GM19455 (cell line): ENCODE measurements around the gene CHADL.

Experiments
- ATAC-seq: cut with Tn5 transposase; IDR thresholded peaks from one replicate; pipeline ENCODE4 v1.9.1; 2021; ENCODE audit not compliant: unreplicated experiment

CHADL gene

DNA sequence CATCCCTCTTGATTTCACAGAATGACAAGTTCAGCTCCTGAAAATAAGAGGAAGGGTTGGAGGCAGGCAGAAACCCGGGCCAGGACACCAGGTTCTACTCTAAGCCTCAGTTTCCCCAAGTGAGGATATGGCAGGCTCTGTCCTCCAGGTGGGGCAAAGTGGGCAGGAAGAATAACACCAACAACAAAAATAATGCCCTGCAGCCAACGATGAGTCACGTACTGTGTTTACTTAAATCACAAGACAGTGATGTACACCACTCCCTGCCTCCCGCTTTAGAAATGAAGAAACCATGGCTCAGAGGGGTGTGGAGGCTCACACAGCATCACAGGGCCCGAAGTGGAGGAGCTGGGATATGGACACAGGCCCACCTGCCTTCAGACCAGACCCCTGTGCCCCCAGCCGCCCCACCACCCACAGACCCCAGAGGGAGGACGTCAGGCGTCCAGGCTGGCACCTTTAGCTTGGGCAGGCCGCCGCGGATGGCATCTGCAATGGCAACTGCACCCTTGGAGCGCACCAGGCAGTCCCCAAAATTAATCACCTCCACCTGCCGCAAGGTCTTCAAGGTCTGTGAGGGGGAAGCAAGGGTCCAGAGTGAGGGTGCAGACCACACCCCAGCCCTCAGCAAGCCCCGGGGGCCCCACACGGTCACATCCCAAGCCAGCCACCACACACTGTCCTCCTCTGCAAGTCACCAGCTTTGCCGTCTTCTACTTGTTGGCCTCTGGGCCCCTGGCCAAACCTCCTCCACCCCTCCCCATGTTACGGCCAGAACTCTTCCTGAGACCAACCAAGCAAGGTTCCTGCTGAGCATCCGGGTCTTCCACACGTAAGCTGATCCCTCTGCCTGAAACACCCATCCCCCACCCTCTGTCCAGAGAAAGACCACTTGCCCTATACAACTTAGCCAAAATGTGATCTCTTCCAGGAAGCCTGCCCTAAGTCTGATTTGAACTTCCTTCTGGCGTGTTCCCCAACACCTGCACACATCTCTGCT is 15.8 kb upstream of the CHADL start:
- no peak for ATAC-seq

- no peak for ATAC-seq
Measured at GRCh38 chr22:41254230-41254629, 13.5 kb upstream of the CHADL start.

- no peak for ATAC-seq
Measured at GRCh38 chr22:41252365-41252764, 11.6 kb upstream of the CHADL start.

- ATAC-seq: no peak
Measured at GRCh38 chr22:41250127-41250526, 9.4 kb upstream of the CHADL start.

DNA sequence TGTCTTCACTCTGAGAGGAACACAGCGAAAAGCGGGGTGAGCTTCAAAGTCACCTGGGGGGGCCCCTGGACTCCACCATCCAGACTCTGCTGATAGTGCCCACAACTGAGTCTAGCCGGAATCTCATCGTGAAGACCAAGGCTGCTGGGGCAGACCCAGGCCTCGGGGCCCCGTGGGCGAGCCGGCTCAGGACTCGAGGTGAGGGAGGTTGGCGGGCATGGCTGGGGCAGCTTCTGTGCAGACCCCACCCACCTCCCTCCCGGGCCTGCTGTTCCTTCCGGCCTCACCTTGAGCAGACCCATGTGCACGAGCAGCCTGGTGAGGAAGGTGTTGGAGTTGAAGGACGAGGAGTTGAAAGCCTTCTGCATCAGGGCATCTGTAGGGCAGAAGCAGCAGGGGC is 8.7 kb upstream of the CHADL start:
- no peak for ATAC-seq

GRCh38 chr22:41248758-41249157 is 8.0 kb upstream of the CHADL start:
- no peak for ATAC-seq

DNA sequence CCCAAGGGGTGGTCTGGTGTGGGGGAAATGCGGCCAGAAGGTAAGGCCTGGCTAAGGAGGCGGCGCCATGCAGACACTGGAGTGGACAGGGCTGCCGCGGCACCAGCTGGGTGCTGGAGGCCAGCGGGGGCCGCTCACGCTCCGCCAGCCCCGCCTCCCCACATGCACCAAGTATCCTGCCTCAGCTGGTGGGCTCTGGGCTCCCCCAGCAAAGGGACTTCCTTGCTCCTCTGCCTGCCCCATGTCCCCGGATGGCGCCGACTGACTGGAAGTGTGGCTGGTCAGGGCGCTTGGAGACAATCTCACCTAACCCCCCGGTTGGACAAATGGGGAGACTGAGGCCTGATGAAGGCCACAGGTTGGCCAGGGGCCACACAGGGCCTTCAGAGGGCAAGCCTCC is 7.6 kb upstream of the CHADL start:
- no peak for ATAC-seq

DNA sequence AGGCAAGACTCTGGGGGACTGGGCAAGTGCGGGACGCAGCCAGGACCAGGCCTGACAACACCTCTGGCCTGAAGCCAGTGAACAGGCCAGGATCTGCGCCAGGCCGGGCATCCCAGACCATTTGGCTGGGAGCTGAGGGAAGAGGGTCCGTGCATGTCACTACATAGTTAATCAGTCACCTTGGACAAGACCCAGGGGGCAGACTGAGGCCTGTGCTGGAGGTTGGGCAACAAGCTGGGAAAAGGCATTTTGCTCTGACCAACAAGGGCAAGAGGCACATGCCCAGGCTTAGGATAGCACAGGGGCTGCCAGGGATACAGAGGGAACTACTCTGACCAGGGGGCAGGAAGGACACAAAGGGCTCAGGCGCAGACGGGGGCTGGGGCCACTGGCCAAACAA is 7.0 kb upstream of the CHADL start:
- ATAC-seq: no peak

GRCh38 chr22:41245917-41246499 is 5.3 kb upstream of the CHADL start:
- no peak for ATAC-seq

- ATAC-seq: no peak
Measured at GRCh38 chr22:41243361-41243760, 2.6 kb upstream of the CHADL start.

GRCh38 chr22:41242396-41243117 is 1.8 kb upstream of the CHADL start:
- ATAC-seq: no peak

- no peak for ATAC-seq
Measured at GRCh38 chr22:41241133-41241676, 474 bp upstream of the CHADL start.

- no peak for ATAC-seq
Measured at GRCh38 chr22:41239443-41240128, 1.1 kb downstream of the CHADL start.

- ATAC-seq: no peak
Measured at GRCh38 chr22:41238570-41239442, 1.9 kb downstream of the CHADL start.

- ATAC-seq: peak; percentile 55
Measured at GRCh38 chr22:41237707-41238569, 2.8 kb downstream of the CHADL start.

DNA sequence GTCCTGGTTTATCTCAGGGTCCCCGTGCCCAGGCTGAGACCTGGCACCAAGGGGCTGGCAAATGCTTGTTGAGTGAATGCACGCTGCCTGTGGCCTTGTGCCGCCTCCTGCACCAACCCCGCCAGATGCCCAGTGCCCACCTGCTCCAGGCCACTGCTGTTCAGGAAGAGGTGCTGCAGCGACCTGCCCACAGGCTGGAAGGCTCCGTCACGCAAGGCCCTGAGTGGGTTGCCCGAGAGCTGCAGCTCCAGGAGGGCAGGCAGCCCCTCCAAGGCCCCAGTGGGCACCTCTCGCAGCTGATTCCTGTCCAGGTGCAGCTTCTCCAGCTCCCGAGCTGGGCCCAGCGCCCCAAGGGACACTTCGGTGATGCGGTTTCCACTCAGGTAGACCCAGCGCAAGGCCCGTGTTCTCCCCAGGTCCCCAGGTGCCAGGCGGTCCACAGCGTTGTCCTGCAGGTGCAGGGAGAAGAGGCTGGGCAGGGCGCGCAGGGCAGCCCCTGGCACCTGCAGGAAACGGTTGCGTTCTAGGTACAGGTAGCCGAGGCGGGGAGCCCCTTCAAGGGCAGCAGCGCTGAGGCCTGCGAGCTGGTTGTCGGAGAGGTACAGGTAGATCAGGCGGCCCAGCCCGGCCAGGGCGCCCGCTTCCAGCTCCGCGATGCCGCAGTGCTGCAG is 3.6 kb downstream of the CHADL start:
- ATAC-seq: no peak

GRCh38 chr22:41234815-41235695 is 5.7 kb downstream of the CHADL start:
- ATAC-seq: no peak
